NCI-H524 (cell line): ENCODE results near the gene FAM131C.

ENCODE experiments used
- DNase-seq, 2 experiments: peaks; one replicate each; lab custom pipeline; 2025; lab: John Stamatoyannopoulos, UW

The FAM131C gene

DNA sequence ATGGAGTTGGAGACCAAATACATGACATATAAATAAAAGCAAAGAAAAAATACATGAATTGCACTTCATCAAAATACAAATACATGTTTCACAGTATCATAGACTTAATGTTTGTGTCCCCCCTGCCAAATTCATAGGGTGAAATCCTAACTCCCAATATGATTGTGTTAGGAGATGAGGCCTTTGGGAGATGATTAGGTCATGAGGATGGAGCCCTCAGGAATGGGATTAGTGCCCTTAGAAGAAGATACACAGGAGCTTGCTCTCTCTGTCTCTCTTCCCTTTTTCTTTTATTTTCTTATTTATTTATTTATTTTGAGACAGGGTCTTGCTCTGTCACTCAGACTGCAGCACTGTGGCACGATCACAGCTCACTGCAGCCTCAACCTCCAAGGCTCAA is 26.0 kb upstream of the FAM131C start:
- no peak for DNase-seq

DNA sequence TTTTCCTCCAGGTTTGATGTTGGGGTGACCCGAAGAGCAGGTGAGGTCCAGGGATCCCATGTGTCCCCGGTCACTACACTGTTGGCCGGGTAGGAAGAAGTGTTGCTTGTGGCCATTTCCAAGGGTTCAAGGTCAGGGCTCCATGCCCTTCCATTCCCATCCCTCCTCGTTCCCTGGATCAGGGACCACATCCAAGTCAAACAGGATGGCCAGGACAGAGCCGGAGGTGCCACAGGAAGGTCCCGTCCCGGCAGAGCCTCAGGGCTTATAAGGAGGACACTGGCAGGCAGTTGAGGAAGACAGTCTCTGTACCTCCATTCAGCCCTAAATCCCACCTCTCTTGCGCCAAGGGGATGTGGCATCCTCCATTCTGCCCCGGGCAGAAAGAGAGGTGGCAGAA is 22.0 kb upstream of the FAM131C start:
- no peak for DNase-seq

DNA sequence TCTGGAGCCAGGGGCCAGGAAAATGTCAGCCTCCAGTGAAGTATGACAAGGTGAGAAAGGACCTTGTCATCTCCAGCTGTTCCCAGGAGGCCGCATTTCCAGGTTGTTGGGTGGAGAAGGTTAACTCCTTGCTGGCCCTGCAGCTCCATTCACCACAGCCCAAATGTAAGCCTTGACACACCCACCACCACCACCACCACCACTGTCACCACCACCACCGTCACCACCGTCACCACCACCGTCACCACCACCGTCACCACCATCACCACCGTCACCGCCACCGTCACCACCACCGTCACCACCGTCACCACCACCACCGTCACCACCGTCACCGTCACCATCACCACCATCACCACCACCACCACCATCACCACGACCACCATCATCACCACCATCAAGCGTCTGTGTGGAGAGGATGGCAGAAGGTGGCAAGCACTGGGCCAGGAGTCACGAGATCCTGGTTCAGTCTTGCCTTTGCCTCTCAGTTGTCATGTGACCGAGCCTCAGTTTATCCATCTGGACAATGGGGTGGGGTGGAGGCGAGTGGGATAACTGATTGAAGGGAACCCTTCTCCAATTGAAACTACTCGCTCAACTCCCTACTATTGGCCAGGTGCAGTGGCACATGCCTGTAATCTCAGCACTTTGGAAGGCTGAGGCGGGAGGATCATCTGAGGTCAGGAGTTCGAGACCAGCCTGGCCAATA is 21.2 kb upstream of the FAM131C start:
- DNase-seq = no peak

DNA sequence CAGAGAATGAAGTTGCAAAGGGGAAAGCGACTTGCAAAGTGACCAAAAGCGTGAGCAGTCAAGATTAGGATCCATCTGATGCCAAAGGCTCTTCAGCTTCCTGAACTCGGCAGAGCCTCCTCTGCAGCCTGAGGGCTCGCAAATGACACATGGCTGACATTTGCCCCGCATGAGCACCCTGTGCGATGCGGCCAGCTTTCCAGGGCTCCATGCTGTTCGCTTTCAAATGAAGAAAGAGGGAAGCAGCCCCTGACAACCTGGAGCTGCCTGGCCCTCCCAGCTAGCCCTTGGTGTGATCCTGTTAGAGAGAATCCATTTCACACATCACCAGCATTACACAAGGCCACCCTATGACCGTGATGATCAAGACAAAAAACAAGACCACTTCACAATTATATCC is 20.2 kb upstream of the FAM131C start:
- no peak for DNase-seq

DNA sequence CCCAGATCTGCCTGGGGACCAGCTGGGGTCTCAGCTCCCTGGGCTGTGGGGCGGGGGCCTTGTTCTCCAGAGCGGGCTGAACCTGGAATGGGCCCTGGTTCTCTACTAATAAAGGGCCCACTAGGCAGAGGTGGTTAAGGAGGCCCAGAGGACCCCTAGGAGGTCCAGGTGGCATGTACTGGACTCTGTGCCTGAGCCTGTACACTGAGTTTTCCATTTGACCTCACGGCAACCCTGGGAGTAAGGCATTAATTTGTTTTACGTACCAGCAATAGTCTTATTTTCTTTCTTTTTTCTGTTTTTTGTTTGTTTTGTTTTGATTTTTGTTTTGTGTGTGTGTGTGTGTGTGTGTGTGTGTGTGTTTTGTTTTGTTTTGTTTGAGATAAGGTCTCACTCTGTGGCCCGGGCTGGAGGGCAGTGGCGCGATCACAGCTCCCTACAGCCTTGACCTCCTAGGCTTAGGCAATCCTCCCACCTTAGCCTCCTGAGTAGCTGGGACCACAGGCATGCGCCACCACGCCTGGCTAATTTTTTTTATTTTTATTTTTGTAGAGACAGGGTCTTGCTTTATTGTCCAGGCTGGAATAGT is 19.6 kb upstream of the FAM131C start:
- no peak for DNase-seq

DNA sequence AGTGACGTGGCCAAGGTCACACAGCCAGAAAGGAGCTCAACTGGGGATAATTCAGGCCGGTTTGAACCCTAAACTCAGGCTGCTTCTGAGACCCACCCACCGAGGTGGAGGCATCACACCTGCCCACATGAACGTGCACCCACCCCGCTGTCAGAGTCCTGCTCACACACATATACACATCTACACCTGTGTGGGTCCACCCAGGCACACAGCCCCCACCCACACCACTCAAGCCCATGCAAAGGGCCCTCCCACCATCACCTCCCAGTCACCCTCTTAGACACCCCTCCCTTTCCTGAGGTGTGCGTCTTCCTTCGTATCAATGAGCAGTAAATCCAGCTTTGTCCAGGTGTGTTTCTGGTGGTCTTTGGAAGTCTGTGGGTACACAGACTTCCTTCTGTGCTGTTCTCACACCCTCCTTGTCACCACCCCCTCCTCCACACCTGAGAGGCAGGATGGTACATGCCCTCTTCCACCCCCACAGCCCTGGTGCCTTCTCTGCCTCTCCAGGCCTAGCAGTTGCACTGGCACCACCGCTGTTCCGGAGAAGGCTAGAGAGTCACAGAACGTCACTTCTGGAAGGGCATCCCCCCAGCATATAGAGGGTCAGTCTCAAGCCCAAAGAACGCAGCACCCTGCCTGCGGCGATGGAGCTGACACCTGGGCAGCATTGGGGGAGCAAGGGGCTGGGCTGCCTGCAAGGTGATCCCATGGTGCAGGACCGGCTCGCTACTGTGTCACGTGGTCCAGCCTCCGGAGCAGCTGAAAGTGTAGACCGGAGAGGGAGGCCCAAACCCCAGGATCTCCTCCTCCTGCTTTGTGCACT is 18.9 kb upstream of the FAM131C start:
- DNase-seq = no peak

DNA sequence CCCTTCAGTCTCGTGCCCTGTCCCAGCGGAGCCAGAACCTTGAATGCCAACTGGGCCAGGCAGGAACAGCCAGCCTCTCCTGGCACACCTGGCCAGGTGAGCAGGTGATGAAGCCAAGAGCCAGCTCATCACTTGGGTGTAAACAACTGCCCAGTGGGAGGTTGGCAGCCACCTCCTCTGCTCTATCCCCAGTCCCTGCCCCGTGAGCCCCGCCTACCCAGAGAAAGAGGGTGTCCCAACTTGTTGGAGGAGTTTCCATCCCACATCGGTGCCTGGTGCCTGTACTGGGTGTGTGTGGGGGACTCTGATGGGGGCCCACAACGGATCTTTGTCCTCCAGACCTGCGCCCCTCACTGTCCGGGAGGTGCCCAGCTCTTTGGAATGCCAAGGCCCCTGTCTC is 17.8 kb upstream of the FAM131C start:
- DNase-seq = no peak

DNA sequence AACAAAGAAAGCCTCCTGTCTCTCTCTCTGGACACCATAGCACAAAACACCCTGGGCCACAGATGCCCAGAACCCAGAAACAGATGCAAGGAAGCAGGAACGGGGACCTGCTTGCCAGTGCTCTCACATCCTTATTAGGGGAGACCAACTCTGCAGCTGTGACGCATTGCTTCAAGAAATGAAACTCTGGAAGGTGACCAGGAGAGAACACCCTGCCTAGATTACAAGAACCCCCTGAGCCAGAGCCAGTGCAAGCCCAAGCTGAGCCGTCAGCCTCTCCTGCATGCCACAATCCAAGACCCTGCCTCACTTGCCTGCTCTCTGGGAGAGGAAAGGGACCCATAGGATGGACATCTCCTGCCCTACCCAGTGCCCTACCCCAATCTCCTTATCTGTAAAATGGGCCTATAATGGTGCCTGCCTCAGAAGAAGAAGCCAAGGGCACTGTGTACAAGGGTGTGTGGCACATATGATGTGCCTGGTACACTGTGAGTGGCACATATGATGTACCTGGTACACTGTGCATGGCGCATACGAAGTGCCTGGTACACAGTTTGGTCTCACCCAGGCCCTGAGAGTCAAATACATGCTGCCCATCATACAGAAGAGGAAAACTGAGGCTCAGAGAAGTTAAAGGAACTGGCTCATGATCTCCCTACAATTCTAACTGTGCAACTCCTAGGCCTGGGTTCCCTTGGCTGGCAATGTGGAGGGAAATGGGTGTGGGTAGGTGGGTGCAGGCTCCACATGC is 16.8 kb upstream of the FAM131C start:
- no peak for DNase-seq

DNA sequence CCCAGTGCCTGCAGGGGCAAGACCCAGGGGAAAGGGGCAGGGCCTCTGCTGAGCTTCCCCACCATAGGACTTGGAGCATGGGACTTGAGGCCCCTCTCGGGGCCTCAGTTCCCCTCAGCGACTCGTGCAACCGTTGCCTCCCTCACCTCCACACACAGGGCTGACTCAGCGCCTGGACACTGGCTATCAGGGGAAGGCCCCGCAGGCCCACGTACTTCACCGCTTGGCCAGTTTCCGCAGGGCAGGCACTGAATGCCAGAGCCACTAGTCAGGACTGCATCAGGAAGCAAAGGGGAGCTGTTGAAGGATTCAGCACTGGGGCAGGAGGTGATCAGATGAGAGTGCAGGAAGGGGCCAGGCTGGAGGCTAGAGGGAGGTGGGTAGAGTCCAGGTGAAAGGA is 15.5 kb upstream of the FAM131C start:
- DNase-seq = no peak

DNA sequence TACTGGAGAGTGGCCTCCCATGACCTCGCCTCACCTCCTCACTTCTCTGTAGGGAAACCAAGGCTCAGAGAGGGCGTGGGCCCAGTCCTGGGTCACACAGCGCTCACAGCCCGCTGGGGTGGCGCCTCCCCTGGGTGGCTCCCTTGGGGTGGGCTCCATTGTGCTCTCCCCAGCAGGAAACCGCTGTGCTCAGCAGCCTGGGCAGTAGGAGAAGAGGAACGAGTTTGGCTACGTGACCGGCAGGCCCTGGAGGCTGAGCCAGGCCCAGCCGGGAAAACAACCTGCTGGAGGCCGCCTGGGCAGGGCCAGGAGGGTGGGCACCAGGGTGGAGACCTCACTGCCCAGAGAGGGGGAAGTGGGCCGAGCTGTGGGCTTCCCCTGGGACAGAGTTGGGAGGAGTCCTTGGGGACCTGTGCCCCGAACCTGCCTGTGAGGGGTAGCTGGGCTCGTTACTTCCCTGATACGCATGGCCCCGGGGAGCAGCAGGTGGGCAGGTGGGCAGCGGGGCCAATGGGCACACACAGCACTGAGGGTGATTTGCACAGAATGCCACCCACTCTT is 15.0 kb upstream of the FAM131C start:
- no peak for DNase-seq

DNA sequence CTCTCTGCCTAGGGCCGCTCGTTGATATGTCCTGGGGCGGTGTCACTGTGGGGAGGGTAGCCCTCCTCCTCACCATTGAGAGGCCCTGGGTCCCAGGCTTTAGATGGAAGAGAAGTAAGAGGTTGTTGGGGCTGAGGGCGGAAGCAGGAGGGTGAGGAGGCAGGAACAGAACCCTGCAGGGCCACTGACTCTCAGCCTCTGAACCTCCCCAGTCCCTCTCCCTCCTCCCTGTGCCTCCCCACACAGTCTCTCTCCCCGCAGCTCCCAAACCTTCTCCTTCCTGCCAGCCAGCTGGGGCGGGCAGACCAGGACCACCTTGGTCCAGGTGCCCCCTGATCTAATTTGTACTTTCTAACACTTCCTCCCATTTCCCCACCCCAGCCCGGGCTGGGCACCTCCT is 14.3 kb upstream of the FAM131C start:
- no peak for DNase-seq

DNA sequence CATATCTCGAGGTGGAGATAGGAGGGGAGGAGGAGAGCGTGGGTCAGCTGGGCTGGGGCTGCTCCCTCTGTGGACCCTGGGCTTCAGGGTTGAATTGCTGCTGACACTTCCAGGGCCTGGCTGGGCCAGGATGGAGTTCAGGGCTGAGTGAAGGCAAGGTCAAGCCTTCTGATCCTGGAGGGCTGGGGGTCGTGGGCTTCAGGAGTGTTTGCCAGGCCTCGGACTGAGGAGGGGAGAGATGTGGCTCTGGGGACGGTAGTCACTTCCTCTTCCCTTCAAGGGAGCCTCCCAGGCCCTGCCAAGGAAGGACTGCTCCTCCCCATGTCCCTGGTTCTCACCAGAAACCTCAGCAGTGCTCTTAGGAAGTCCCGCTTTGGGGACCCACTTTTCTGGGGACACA is 12.1 kb upstream of the FAM131C start:
- DNase-seq = no peak

DNA sequence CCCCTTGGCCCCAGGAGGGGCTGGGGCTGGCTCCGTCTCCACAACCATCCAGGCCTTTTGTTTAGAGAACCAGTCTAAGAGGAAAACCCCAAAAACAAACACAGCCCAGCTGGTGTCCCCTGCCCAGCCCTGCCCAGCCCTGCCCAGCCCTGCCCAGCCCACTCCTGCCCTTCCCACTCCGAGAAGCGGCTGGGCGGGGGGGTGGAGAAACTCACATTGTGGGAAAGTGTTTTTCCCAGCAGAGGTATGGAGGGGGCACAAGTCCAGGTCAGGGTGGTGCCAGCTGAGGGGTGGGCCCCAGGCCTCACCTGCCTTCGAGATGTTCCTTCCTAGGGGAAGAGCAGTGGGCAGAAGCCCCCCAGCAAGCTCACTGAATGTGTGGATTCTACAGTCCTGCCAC is 10.0 kb upstream of the FAM131C start:
- DNase-seq = no peak

DNA sequence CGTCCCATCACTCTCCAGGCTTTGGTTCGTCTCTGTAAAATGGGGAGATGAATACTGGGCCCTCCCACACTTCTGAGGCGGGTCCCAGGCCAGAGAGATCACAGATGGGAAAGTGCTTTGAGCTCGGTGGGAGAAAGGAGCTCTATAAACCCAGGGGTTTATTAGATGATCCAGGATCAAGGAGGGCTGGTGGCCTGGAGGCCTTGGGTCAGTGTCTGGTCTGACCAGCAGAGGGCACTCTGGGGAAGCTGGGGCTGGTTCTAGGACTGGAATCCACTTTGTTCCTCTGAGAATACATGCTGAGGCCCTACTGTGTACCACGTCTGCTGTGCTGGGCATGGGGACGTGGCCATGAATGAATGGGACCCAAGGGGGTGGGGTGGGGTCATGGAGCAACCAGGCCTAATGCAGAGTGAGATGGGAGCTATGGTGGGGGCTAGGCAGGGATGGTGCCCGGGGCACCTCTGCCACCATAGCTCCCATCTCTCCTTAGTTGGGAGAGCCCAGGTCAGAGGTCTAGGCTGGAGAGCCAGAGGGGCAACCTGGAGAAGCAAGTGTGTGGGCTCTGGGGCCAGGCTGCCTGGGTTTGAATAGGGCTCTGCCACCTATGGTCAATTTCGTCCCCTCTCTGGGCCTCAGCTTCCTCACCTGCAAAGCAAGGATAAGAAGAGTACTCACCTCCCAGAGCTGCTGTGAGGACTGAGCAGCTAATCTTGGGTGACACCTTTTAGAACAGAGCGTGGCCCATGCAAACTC is 9.0 kb upstream of the FAM131C start:
- peak in 1 of 2 experiments; percentile 53 for DNase-seq

DNA sequence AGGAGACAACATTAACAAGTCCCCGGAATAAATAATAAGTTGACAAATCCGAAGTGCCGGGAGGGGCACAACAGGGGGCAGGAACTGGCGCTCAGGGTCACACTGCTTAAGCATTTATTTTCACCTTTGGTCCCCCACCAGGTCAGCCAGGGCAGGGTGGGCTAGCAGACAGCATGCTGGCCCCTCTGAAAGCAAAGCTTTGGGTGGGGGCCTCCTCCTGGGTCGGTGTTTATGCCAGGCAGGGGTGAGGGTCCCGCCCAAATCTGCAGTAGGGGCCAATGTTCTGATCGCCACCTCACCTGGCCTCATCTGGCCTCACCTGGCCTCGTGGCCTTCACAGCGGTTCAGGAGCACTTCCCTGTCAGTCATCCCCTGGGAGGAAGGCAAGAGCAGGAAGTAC is 8.2 kb upstream of the FAM131C start:
- DNase-seq = no peak

DNA sequence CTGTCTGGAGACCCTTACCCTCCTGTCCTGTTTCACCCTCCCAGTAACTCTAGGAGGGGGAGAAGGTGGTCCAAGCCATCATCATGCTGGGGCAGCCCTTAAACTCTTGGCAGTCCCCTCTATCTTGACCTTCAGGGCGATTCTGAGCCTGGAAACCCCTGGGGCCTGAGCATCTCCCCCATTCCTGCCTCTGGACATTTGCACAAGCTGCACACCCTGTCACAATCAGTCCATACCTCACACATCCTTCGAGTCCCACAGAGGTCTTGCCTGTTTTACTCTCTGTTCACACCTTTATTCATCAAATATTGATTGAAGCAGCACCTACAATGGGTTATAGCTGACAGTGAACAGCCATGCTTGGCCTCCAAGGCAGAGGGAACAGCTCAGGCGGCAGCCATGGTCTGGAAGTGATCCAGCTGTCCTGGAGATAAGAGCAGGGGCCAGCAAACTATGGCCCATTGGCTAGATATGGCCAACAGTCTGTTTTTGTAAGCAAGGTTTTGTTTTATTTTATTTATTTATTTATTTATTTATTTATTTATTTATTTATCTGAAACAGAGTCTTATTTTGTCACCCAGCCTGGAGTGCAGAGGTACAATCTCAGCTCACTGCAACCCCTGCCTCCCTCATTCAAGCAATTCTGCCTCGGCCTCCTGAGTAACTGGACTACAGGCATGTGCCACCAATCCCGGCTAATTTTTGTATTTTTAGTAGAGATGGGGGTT is 7.1 kb upstream of the FAM131C start:
- no peak for DNase-seq

DNA sequence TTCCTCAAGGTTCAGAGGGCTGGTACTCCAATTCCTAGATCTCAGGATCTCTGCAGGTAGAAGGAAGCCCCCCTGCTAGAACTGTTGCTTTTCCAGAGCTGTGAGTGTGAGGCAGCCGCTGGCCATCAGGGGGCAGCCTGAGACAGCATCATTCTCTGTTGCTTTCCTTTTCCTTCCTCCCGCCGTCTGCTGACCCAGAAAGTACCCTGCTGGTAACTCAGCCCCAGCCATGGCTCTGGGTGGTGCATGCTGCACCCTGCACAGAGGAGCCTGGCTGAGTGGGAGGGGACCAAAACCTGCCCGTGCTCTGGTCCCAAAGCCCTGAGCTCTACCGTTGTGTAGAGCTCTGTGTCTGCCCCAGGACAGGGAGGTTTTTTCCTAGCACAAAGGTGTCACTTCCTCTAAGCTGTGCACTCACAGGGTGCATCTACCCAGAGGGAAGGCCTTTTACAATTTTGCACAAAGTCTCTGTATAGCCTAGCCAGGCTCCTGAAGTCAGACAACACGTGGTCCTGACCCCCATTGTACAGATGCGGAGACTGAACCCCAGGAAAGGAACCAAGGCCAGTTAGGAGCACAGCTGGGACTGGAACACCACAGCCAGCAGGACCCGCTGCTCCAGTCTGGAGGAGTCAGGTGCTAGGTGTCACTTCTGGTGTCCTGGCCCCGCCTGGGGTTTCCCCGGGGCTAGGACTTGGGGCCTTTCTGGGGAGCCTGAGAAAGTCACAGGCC is 5.6 kb upstream of the FAM131C start:
- peak; percentile 57 to 75 for DNase-seq

DNA sequence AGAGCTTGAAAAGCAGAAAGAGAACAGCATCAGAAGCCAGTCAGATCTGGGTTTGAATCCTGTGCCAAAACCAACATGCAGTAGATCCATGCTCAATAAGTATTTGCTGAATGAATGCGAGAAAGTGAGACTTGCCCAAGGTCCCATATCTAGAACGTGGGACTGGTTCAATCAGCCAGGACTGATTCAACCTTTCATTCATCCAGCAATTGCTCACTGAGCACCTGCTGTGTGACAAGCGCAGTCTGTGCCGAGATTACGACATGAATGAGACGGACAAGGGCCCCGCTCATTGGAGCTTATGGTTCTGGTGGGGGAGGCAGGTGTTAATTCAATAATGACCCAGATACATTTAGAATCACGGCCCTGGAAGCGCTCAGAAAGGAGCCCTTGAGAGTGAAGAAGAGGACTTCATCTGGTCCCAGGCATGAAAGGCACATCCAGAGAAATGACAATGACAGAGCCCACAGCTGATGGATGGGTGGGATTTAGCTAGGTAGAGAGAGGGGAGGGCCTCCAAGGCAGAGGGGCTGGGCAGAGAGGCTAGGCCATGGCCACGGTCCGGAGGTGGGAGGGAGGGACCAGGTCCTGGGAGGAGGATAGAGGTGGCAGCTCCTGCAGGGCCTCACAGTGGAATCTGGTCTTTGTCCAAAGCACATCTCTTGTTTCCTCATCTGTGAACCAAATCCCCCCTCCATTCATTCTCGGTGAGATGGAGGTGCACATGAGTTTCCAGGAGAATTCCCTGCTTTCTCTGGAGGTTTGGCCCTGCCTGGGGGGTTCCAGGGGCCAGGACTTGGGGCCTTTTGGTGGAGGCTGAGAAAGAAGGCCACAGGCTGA is 4.2 kb upstream of the FAM131C start:
- no peak for DNase-seq

DNA sequence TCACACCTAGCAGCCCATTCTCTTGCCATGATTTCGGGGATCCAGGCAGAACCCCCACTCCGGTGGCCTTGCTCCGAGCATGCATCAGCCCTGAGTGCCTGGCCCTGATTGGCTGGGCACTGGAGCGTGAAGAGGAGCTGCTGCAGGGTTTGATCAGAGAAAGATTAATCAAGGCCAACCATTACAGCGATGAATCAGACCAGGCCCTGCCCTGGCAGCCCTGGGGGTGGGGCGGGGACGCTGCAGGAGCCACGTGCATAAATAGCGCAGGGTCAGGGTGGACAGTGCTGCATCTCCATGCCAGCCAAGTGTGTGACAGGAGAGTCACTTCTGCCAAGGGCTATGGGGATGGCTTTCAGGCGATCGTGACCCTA is 3.4 kb upstream of the FAM131C start:
- no peak for DNase-seq
